GM13976 (cell line): ENCODE results near the gene ARMC9.

Experiments used
- DNase-seq: peaks from one replicate; pipeline ENCODE4 v3.0.0; 2012; ENCODE audit warnings: low spot score
- in situ Hi-C: fragments of 300-500 bp; cut with MboI; formaldehyde crosslinking; loops from one replicate; pipeline ENCODE4 v1.12.0; 2022; ENCODE audit warnings: low sequenced_read_pairs, mixed read lengths, inconsistent platforms; ENCODE audit not compliant: unreplicated experiment
- TF ChIP-seq, protein P1 (sequence below): IDR thresholded peaks from 2 replicates; pipeline ENCODE4 v1.5.1; 2012; ENCODE audit warnings: borderline replicate concordance, mild to moderate bottlenecking; ENCODE audit not compliant: insufficient read depth; ENCODE audit errors: extremely low read depth, missing control alignments, control extremely low read depth

Gene ARMC9

GRCh38 chr2:231204146-231204545 is 5.7 kb downstream of the ARMC9 start:
- DNase-seq = no peak
- in situ Hi-C loops = no loop called here
- TF ChIP-seq, protein P1, sequence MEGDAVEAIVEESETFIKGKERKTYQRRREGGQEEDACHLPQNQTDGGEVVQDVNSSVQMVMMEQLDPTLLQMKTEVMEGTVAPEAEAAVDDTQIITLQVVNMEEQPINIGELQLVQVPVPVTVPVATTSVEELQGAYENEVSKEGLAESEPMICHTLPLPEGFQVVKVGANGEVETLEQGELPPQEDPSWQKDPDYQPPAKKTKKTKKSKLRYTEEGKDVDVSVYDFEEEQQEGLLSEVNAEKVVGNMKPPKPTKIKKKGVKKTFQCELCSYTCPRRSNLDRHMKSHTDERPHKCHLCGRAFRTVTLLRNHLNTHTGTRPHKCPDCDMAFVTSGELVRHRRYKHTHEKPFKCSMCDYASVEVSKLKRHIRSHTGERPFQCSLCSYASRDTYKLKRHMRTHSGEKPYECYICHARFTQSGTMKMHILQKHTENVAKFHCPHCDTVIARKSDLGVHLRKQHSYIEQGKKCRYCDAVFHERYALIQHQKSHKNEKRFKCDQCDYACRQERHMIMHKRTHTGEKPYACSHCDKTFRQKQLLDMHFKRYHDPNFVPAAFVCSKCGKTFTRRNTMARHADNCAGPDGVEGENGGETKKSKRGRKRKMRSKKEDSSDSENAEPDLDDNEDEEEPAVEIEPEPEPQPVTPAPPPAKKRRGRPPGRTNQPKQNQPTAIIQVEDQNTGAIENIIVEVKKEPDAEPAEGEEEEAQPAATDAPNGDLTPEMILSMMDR = no peak

GRCh38 chr2:231204581-231204980 is 6.2 kb downstream of the ARMC9 start:
- in situ Hi-C loops = no loop called here
- no peak for DNase-seq
- TF ChIP-seq, protein P1 = no peak

GRCh38 chr2:231207734-231208133 is 9.3 kb downstream of the ARMC9 start:
- TF ChIP-seq, protein P1 = no peak
- in situ Hi-C loops = no loop called here
- no peak for DNase-seq

DNA sequence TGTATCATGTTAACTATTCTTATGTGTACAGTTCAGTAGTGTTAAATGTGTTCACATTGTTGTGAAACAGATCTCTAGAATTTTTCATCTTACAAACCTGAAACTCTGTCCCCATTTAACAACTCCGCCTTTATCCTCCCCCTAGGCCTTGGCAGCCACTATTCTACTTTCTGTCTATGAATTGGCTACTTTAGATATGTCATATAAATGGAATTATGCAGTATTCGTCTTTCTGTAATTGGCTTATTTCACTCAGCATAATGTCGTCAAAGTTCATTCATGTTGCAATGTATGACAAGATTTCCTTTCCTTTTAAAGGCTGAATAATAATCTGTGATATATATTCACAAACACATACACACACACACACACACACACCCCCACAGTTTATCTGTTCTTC is 12.4 kb downstream of the ARMC9 start:
- TF ChIP-seq, protein P1 = no peak

DNA sequence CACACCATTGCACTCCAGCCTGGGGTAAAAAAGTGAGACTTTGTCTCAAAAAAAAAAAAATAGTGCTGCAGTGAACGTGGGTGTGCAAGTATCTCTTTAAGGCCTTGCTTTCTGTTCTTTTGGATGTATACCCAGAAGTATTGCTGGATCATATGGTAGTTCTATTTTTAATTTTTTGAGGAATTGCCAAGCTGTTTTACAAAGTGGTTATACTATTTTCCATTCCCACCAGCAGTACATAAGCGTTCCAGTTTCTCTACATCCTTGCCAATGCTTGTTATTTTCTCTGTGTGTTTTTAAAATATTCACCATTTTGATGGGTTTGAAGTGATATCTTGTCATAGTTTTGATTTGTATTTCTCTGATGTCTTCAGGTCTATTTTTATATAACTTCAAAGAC is 13.1 kb downstream of the ARMC9 start:
- TF ChIP-seq, protein P1 = no peak
- DNase-seq = no peak
- in situ Hi-C loops = no loop called here

More for the DNA sequence above, 12.4 kb downstream of the ARMC9 start:
- in situ Hi-C loops = no loop called here
- DNase-seq = no peak

DNA sequence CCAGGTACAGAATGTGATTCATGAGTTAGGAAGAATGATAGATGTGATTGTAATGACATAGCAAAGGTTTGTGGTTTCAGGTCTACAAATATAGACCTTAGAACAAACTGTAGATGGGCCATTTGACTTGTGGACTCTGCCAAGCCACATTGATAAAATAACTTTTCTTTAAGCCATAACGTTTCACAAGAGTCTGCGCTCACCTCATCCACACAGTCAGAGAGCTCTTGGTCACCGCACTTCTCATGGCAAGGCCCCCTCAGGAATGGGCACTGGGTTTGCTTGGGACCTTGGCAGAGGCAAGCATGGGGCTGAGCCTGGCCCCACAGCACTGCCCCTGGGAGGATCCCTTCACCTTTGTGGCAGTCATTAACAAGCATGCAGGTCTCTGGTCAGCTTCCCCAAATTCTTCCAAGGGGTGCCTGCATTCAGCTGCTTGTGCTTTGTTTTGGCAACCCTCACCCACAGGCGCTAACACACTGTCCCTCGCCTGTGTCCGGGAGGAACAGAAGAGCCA is 14.0 kb downstream of the ARMC9 start:
- TF ChIP-seq, protein P1 = no peak
- in situ Hi-C loops = no loop called here
- DNase-seq = no peak
